ENCODE measurements around the gene CAPN13.

The CAPN13 gene

GRCh38 chr2:30729031-30729430, 78.2 kb downstream of the CAPN13 start:
- DNase-seq, result no peak

- no peak for DNase-seq
These were observed 84.1 kb downstream of the CAPN13 start for GRCh38 chr2:30722936-30723725.

DNA sequence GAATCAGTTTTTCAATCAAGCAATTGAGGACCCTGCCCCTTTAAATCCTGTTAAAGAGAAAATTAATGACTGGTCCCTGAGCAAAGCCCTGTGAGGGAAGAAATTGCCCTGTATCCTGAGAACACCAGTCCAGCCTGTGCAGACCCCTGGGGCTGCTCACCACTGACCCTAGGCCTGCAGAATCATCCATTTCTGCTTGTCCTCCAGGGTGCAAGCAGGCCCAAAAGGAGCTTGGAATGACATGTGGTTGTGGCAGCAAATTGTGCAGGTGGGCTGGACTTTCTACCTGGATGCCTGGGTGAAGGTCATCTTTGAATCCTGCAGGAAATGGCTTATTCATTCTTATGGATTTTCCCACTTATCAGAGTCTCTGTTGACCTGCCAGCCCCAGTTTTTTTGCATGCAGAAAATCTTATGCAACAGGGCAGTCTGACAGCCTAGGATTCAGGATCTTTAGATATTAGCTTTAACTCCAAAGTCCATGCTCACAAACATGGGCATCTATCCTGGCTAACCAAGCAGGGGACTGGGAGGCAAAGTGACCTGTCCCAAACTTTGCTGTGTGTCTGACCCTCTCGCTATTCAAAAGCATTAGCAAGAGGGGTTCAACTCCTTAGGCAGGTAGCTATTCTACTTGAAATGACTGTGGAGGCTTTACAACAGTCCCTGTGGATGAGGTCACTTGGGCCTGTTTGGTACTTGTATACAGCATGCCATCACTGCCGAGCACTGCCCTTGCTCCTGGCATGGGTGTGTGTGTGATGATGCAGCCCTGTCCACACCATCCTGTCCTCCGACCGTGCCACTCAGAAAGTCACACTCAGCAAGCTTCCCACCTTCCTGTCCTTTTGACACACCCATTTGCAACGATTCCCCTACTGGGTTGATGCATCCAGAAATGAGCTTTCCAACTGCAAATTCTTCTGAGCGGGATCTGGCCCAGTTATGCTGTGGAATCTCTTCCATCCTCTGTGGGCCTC, 85.3 kb downstream of the CAPN13 start:
- no peak for DNase-seq

DNA sequence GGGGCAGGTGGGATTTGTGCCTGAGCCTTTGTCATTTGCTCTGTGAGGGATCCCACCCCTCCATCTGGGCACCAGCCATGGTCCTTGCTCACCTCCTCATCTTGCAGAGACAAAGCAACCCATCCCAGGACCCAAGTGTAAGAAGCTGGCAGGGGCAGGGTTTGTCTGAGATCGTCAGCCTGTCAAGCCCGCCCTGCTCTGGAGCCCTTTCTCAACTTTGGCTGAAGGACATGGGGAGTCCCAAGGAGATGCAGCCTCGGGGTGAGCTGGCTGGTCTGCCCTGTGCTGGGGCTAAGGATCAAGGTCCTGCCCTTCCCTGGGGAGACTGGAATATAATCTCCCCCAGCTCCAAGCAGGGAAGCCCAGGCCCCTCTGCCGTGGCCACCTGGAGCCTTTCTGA, 86.0 kb downstream of the CAPN13 start:
- DNase-seq, result no peak

GRCh38 chr2:30717081-30717650, 90.1 kb downstream of the CAPN13 start:
- no peak for DNase-seq

DNA sequence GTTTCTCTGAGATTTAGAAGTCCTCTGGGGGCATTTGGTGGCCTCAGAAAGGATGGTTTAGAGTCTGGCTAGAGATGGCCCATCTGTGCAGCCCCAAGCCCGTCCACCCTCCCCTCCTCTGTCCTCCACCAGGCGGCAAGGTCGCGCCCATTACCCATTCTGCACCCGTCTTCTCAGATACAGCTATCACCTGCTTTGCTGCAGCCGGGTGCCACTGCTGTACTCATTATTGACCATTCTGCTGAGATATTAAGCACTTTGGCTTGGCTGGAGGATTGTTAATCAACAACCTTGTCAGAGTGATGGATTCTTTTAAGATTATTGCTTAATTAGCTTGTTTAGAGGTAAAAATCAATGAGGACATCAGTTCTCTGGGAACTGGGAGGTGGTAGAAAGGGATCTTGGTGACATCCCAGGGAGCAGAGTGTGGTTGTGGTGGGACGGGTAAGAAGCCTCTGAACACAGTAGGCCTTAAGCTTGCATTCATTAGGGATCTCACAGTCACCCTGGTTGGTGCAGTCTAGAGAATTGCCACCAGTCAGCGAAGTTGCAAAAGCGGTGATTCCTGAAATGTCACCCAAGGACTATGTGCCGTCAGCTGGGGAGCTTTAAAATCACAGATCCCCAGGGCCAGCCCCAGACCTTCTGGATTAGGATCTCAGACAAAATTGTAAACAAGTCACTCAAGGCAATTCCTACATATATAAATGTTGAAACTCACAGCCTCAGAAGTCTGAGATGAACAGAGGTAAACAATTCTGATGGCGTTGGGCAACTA, 90.9 kb downstream of the CAPN13 start:
- no peak for DNase-seq

DNA sequence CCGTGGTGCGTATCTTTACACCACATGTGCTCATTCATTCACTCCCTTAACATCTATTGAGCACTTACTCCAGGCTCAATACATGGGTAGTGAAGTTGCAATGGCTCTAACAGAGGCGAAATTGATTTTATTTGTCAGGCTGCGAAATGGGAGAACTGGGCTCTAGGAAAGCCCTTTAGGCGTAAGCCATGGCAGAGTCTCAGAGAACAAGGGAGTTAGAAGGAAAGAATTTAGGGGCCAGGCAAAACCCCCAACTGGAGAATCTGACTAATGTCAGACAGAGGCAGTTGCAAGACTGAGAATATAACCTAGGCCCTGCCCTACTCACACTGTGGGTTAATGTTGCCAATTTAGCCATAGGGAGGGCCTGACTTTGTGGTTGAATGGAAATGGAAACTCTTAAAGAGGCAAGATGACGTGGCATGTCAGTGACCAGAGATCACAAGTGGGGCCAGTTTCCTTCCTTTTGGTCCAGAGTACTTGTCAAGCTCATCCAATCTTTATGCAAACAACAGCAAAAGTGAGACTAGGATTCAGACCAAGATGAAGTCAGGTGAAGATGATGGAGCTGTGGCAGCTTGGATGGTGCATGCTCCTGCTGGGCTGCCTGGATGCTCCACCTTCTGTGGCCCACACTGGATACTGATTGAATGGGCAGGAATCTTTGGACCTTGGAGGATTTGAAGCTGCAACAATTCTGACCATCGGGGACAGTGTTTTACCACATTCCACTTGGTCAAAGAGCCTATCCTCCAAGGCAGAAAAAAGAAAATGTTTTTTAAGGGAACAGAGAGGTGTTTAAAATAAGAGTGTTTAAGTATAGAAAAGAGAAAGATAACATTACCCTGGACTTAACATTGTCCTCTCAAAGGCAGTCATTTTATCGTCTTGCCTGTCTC, 92.2 kb downstream of the CAPN13 start:
- no peak for DNase-seq

DNA sequence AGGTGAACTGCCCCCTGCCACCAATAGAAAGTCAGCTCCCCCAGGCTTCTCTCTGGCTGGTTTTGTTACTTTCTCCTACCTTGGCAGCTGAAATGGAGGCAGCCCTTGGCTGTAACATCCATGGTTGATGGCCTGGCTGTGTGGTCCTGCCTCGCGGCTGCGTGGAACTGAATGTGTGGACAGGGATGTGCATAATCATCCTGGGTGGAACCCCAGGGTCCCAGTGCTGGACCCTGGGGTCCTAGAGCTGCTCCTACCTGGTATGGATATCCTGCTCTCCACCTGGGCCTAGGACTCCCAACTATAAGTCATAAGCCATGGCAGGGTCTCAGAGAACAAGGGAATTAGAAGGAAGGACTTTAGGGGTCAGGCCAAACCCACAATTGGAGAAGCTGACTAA, 93.5 kb downstream of the CAPN13 start:
- no peak for DNase-seq

DNA sequence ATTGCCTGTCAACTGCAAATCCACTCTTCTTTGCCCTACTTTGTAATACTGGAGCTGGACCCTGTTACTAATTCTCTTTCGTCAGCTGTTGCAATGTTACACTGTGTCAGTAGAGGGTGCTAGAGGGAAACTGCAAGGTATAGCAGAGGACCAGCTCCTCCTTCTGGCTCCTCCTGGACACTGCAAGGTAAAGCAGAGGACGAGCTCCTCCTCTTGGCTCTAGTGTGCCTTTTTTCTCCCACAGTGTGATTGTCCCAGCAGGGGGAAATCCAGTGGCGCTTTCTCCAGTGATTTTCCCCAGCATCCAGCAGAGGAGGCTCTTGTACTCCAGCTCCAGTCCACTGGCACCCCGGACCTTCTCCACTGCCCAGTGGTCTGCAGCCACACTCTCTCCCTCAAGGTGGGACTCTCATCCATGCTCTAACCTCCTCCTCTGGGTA, 95.6 kb downstream of the CAPN13 start:
- DNase-seq, result peak; percentile 85

DNA sequence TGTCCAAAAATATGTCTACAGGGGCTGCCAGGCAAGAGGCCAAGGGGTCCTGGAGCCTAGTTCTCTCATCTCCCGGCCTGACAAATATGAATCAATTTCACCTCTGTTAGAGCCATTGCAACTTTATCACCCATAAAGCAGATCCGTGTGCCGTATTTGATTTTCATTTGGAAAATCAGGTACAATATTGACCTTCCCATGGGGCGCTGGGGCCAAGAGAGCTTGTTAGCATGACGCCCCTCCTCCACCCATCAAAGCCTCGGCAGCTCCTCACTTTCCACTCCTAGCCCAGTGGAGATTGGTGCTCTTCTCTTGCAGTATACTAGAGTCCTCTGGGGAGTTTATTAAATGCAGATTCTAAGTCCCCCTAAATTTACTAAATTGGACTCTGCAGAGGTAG, 96.8 kb downstream of the CAPN13 start:
- no peak for DNase-seq

DNA sequence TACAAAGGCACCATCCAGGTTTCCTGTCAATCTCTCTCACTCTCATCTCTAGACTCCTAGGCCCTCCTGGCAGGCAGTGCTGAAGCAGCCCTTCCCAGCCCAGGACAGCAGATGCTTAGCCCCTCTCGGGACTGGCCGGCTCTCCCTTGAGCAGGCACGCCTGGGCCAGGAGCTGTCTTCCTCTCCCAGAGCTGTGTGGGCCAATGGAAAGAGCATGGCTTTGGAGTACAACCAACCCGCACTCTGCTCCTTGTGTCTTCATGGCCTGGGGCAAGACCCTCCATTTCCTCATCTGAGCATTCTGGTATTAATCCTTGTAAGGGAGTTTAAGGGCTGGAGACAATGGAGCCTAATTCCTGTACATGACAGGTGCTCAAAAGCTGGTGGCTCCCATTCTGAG, 97.2 kb downstream of the CAPN13 start:
- DNase-seq, result no peak

DNA sequence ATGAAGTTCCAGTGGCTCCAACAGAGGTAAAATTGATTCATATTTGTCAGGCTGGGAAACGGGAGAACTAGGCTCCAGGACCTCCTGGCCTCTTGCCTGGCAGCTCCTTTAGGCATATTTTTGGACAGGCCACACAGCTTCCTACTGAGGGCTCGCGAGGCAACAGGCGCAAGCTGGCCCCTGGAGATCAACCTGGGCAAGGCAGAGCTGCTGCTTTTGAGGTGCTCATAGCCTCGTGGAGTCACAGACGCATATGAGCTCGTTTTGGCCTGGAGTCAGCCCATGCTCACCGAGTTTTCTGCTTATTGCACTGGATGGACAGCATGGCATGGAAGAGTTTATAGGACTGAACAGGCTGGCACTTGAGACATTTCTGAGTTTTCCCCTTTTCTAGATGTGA, 97.7 kb downstream of the CAPN13 start:
- no peak for DNase-seq

DNA sequence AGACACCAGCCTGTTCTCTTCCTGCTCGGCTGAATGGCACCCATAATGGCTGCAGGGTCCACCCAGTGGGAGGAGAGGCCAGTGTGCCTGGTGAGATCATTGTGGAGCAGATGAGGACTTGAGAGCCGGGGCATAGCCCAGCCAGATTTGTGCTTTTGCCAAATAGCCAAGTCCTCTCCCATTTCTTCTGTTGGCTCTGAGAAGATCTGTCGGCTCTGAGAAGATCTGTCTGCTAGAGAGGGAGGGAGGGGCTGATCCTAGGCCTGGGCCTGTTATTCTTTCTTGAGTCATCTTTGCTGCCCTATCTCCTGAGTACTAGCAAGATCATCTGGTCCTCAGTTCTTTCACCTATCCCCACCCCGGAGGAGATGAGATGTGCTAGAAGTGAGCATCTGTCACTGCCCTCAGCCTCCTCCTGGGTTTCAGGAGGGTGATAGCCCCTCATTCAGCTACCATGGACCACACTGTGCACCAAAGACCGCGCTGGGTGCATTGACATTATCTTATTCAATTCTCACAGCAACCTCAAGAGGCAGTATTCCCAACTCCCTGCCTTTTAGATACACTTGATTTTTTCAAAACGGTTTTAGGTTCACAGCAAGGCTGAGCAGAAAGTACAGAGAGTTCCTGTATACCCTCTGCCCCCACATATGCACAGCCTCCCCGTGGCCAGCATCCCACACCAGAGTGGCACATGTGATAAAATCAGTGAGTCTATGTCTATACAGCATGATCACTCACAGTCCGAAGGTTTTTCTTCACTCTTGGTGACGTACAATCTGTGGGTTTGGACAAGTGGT, 98.6 kb downstream of the CAPN13 start:
- no peak for DNase-seq

- no peak for DNase-seq
These were observed 99.8 kb downstream of the CAPN13 start for GRCh38 chr2:30707304-30707903.

GRCh38 chr2:30706534-30707303, 100.5 kb downstream of the CAPN13 start:
- peak; percentile 70 for DNase-seq

GRCh38 chr2:30705711-30706533, 101.3 kb downstream of the CAPN13 start:
- no peak for DNase-seq

DNA sequence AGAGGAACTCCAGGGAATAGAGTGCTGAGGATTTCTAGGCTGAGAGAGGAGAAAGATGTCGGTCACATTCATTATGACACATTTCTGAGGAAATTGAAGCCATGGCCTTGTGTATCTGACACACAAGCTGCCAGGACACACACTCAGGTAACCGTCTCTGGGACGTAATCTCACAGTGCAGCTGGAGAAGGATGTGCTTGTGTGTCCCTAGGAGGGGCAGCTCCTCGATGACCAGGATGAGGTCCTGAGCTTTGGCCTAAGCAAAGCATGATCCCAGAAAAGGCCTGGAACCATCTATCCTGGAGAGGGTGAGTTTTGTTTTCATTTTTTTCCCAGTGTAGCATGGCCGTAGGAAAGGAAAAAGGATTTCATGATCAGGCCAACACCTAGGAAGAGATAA, 102.2 kb downstream of the CAPN13 start:
- no peak for DNase-seq

DNA sequence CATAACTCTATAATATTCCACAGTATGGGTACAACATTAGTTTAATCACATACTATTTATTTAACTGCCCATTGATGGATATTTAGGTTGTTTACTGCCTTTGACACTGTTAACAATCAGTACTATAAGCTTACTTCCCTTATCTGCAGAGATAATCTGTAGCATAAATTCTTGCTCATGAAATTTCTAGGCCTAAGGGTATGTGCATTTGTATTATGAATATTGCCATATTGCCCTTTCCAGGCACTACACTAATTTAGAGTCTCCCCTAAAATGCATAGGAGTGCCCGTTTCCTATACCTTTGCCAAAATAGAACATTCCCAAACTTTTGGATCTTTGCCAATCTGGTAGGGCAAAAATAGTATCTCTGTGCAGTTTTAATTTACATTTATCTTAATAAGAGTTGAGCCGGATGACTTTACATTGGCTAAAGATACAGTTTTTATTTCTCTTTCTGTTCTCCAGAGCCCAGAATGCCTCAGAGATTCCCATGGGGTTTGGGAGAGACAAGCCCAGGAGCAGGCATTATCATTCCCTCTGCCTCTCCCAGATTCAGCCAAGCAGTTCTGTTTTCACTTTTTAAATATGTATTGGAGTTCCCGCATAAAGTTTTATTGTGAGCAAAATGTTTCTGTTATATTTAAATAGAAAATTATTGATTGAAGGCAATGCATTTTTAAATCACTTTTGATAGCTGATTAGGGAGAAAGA, 102.8 kb downstream of the CAPN13 start:
- DNase-seq, result no peak
